ENCODE data around the gene C6orf120.

- TF ChIP-seq POLR2AphosphoS5 (IDR thresholded peaks at IDR 0.05; ENCODE audit: insufficient read depth, low read depth, low read length) (no peak), POLR2A (IDR thresholded peaks at IDR 0.05; ENCODE audit: low read depth, low read length) (no peak), MAX (IDR thresholded peaks at IDR 0.05; ENCODE audit: insufficient read depth, insufficient read length) (no peak), CTCF (IDR thresholded peaks at IDR 0.05; ENCODE audit: extremely low read depth in 1 of 2, insufficient read depth in 1 of 2, low read depth in 1 of 2, low read length in 2 of 2) (no peak), GATA2 (IDR thresholded peaks at IDR 0.05; ENCODE audit: insufficient read depth, insufficient read length, low read depth, low read length) (no peak), MYC (IDR thresholded peaks at IDR 0.05; ENCODE audit: low read depth, low read length) (no peak), EZH2 (IDR thresholded peaks at IDR 0.05; ENCODE audit: borderline replicate concordance, low read depth, low read length, severe bottlenecking) (no peak), FOS (IDR thresholded peaks at IDR 0.05; ENCODE audit: borderline replicate concordance, insufficient read depth, low read length) (no peak), JUN (IDR thresholded peaks at IDR 0.05; ENCODE audit: borderline replicate concordance, insufficient read depth, insufficient read length, low read depth) (no peak)
Observed at GRCh38 chr6:169669147-169669546, 32.8 kb upstream of the C6orf120 start.
